ENCODE results near the gene TAL1.

The TAL1 gene

DNA sequence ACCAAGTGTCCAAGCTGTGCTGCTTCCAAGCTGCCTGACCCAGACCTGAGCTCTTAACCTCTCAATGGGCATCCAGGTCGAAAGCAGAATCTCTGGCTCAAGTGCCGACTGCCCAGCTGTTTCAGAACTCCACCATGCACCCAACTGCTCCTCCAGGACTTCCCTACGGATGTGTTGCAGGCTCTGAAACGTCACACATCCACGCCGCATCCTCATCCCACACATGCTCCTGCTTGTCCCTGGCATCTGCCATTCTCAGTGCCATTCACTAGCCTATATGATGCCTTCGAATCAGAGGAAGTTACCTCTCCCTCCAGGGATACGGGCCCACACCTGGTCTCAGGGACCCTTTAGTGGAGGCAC is 53.4 kb downstream of the TAL1 start:
- in situ Hi-C loops (cut with MboI; ENCODE audit: low sequenced_read_pairs), result no loop called here

GRCh38 chr1:47178020-47178419 is 54.0 kb downstream of the TAL1 start:
- in situ Hi-C loops (cut with MboI; ENCODE audit: low sequenced_read_pairs), result no loop called here

DNA sequence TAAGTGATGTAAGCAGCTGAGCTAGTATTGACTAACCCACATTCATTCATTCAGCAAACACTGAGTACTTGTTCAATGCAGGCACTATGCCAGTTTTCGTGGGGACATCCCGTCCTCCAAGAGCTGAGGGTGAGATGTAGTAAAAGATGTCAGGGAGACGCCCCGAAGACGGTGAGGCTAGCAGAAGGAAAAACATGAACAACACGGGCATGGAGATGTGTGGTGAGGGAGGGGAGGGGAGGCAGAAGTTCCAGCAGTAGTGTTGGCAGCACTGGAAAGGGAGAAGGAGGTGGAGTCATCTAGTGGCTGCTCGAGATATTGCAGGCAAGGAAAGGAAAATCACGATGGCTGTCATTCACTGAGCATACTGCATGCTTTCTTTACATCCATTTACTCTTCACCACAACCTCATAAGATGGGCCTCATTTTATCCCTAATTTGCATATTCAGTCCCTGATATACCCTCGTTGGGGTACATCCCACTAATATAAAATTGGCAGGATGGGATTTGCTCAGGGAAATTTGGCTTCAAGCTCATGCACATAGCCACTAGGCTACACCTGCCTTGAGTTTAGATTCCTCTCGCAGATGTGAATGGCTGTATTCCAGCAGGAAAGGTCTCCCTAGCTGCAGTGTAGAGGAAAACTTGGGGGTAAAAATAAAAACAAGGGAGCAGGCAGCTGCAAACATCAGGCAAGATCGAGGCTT is 56.6 kb downstream of the TAL1 start:
- in situ Hi-C loops (cut with MboI; ENCODE audit: low sequenced_read_pairs), result no loop called here

DNA sequence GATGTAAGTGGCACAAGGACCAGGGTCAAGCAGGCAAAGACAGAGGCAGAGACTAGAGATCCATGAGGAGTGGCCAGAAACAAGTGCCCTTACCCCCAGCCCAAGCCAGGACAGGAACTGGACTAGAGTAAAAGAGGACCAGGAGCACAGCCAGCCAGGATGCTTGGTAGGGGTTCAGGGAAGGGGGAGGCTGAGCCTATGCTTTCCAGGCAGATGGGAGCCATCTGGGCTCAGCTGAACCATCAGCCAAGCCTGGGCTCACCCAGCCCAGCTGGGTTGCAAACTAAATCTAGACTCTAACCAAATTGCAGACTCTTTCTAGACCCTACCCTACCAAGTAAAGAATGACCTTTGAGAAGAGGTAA is 57.4 kb downstream of the TAL1 start:
- in situ Hi-C loops (cut with MboI; ENCODE audit: low sequenced_read_pairs), result no loop called here

GRCh38 chr1:47172782-47173181 is 59.2 kb downstream of the TAL1 start:
- in situ Hi-C loops (cut with MboI; ENCODE audit: low sequenced_read_pairs), result no loop called here

All from HL-60/S4 treated with phorbol 12-myristate 13-acetate at 8.2 ng/mL for 4 days and 3 days (cell line).